ENCODE measurements around the gene PRR5L.

Gene PRR5L

GRCh38 chr11:36412781-36413383, 116.8 kb downstream of the PRR5L start:
- Histone ChIP-seq H3K27me3 (ENCODE audit: insufficient read depth, insufficient read length) (no peaks in the 10 kb centered on the region), H3K9ac (ENCODE audit: insufficient read length, low read depth) (no peak overlapping the region), H3K4me3 (ENCODE audit: insufficient read length, low read depth) (no peak overlapping the region), H3K4me1 (ENCODE audit: insufficient read depth, insufficient read length) (peaks cover 4% of the 10 kb centered on the region), H3K9me3 (ENCODE audit: insufficient read depth, low read length) (no peaks in the 10 kb centered on the region), H3K36me3 (ENCODE audit: insufficient read depth, insufficient read length, low read length) (peaks cover 21% of the 10 kb centered on the region)
- DNase-seq (ENCODE audit: low read depth, low spot score), result no peak
- TF ChIP-seq YY1 (IDR thresholded peaks at IDR 0.05; ENCODE audit: insufficient read depth, insufficient read length), result no peak
- TF ChIP-seq ZNF274 (IDR thresholded peaks at IDR 0.05; ENCODE audit: low read depth, low read length), result no peak
- no peak for TF ChIP-seq SUZ12 (IDR thresholded peaks at IDR 0.05; ENCODE audit: extremely low read depth, insufficient read depth, insufficient read length)

- H3K9me3 ChIP-seq (ENCODE audit: insufficient read depth, low read length), result no peaks in the 10 kb centered on the region
- DNase-seq (ENCODE audit: low read depth, low spot score), result no peak
- no peak overlapping the region for H3K4me3 ChIP-seq (ENCODE audit: insufficient read length, low read depth)
- no peak for TF ChIP-seq SUZ12 (IDR thresholded peaks at IDR 0.05; ENCODE audit: extremely low read depth, insufficient read depth, insufficient read length)
- no peak for TF ChIP-seq ZNF274 (IDR thresholded peaks at IDR 0.05; ENCODE audit: low read depth, low read length)
- no peak for TF ChIP-seq YY1 (IDR thresholded peaks at IDR 0.05; ENCODE audit: insufficient read depth, insufficient read length)
- H3K36me3 ChIP-seq (ENCODE audit: insufficient read depth, insufficient read length, low read length), result peaks cover 9% of the 10 kb centered on the region
- H3K9ac ChIP-seq (ENCODE audit: insufficient read length, low read depth), result no peak overlapping the region
- no peaks in the 10 kb centered on the region for H3K4me1 ChIP-seq (ENCODE audit: insufficient read depth, insufficient read length)
- no peaks in the 10 kb centered on the region for H3K27me3 ChIP-seq (ENCODE audit: insufficient read depth, insufficient read length)
Measured at GRCh38 chr11:36417154-36417553, 121.1 kb downstream of the PRR5L start.

- Histone ChIP-seq H3K9ac (ENCODE audit: insufficient read length, low read depth) (no peak overlapping the region), H3K4me1 (ENCODE audit: insufficient read depth, insufficient read length) (no peaks in the 10 kb centered on the region), H3K36me3 (ENCODE audit: insufficient read depth, insufficient read length, low read length) (peaks cover 10% of the 10 kb centered on the region), H3K27me3 (ENCODE audit: insufficient read depth, insufficient read length) (no peaks in the 10 kb centered on the region), H3K9me3 (ENCODE audit: insufficient read depth, low read length) (no peaks in the 10 kb centered on the region), H3K4me3 (ENCODE audit: insufficient read length, low read depth) (no peak overlapping the region)
- TF ChIP-seq YY1 (IDR thresholded peaks at IDR 0.05; ENCODE audit: insufficient read depth, insufficient read length), result no peak
- no peak for TF ChIP-seq SUZ12 (IDR thresholded peaks at IDR 0.05; ENCODE audit: extremely low read depth, insufficient read depth, insufficient read length)
- no peak for TF ChIP-seq ZNF274 (IDR thresholded peaks at IDR 0.05; ENCODE audit: low read depth, low read length)
- no peak for DNase-seq (ENCODE audit: low read depth, low spot score)
Measured at GRCh38 chr11:36419791-36420424, 123.8 kb downstream of the PRR5L start.

GRCh38 chr11:36421546-36422155, 125.6 kb downstream of the PRR5L start:
- TF ChIP-seq SUZ12 (IDR thresholded peaks at IDR 0.05; ENCODE audit: extremely low read depth, insufficient read depth, insufficient read length) (no peak), YY1 (IDR thresholded peaks at IDR 0.05; ENCODE audit: insufficient read depth, insufficient read length) (no peak), ZNF274 (IDR thresholded peaks at IDR 0.05; ENCODE audit: low read depth, low read length) (no peak)
- Histone ChIP-seq H3K27me3 (ENCODE audit: insufficient read depth, insufficient read length) (no peaks in the 10 kb centered on the region), H3K4me3 (ENCODE audit: insufficient read length, low read depth) (no peak overlapping the region), H3K9ac (ENCODE audit: insufficient read length, low read depth) (no peak overlapping the region), H3K36me3 (ENCODE audit: insufficient read depth, insufficient read length, low read length) (peaks cover 10% of the 10 kb centered on the region), H3K4me1 (ENCODE audit: insufficient read depth, insufficient read length) (no peaks in the 10 kb centered on the region), H3K9me3 (ENCODE audit: insufficient read depth, low read length) (no peaks in the 10 kb centered on the region)
- DNase-seq (ENCODE audit: low read depth, low spot score), result no peak

GRCh38 chr11:36425561-36426081, 129.5 kb downstream of the PRR5L start:
- no peaks in the 10 kb centered on the region for H3K4me1 ChIP-seq (ENCODE audit: insufficient read depth, insufficient read length)
- no peak overlapping the region for H3K4me3 ChIP-seq (ENCODE audit: insufficient read length, low read depth)
- no peaks in the 10 kb centered on the region for H3K9me3 ChIP-seq (ENCODE audit: insufficient read depth, low read length)
- H3K9ac ChIP-seq (ENCODE audit: insufficient read length, low read depth), result no peak overlapping the region
- DNase-seq (ENCODE audit: low read depth, low spot score), result no peak
- peaks cover 13% of the 10 kb centered on the region for H3K36me3 ChIP-seq (ENCODE audit: insufficient read depth, insufficient read length, low read length)
- no peaks in the 10 kb centered on the region for H3K27me3 ChIP-seq (ENCODE audit: insufficient read depth, insufficient read length)
- TF ChIP-seq YY1 (IDR thresholded peaks at IDR 0.05; ENCODE audit: insufficient read depth, insufficient read length) (no peak), ZNF274 (IDR thresholded peaks at IDR 0.05; ENCODE audit: low read depth, low read length) (no peak), SUZ12 (IDR thresholded peaks at IDR 0.05; ENCODE audit: extremely low read depth, insufficient read depth, insufficient read length) (no peak)

GRCh38 chr11:36426226-36426848, 130.2 kb downstream of the PRR5L start:
- Histone ChIP-seq H3K27me3 (ENCODE audit: insufficient read depth, insufficient read length) (no peaks in the 10 kb centered on the region), H3K9ac (ENCODE audit: insufficient read length, low read depth) (no peak overlapping the region), H3K9me3 (ENCODE audit: insufficient read depth, low read length) (no peaks in the 10 kb centered on the region), H3K4me3 (ENCODE audit: insufficient read length, low read depth) (no peak overlapping the region), H3K36me3 (ENCODE audit: insufficient read depth, insufficient read length, low read length) (peaks cover 13% of the 10 kb centered on the region), H3K4me1 (ENCODE audit: insufficient read depth, insufficient read length) (no peaks in the 10 kb centered on the region)
- no peak for TF ChIP-seq YY1 (IDR thresholded peaks at IDR 0.05; ENCODE audit: insufficient read depth, insufficient read length)
- TF ChIP-seq ZNF274 (IDR thresholded peaks at IDR 0.05; ENCODE audit: low read depth, low read length), result no peak
- TF ChIP-seq SUZ12 (IDR thresholded peaks at IDR 0.05; ENCODE audit: extremely low read depth, insufficient read depth, insufficient read length), result no peak
- DNase-seq (ENCODE audit: low read depth, low spot score), result no peak

- peaks cover 13% of the 10 kb centered on the region for H3K36me3 ChIP-seq (ENCODE audit: insufficient read depth, insufficient read length, low read length)
Measured at GRCh38 chr11:36427079-36427478, 131.0 kb downstream of the PRR5L start.

More at GRCh38 chr11:36427079-36427478, 131.0 kb downstream of the PRR5L start:
- H3K4me1 ChIP-seq (ENCODE audit: insufficient read depth, insufficient read length), result no peaks in the 10 kb centered on the region
- no peaks in the 10 kb centered on the region for H3K27me3 ChIP-seq (ENCODE audit: insufficient read depth, insufficient read length)
- no peak for DNase-seq (ENCODE audit: low read depth, low spot score)
- TF ChIP-seq YY1 (IDR thresholded peaks at IDR 0.05; ENCODE audit: insufficient read depth, insufficient read length) (no peak), ZNF274 (IDR thresholded peaks at IDR 0.05; ENCODE audit: low read depth, low read length) (no peak), SUZ12 (IDR thresholded peaks at IDR 0.05; ENCODE audit: extremely low read depth, insufficient read depth, insufficient read length) (no peak)
- H3K4me3 ChIP-seq (ENCODE audit: insufficient read length, low read depth), result no peak overlapping the region
- no peak overlapping the region for H3K9ac ChIP-seq (ENCODE audit: insufficient read length, low read depth)
- no peaks in the 10 kb centered on the region for H3K9me3 ChIP-seq (ENCODE audit: insufficient read depth, low read length)

All from NT2/D1 (cell line).